Activated naive CD4-positive, alpha-beta T cell treated with anti-CD3 and anti-CD28 coated beads, Interleukin-2, amount 50 U/mL, for 24 hours (primary cell): ENCODE results near the gene SPATA31E1.

Experiments used
- H3K27ac Mint-ChIP-seq: one replicate; pipeline ENCODE4 v1.8.0; 2021; ENCODE audit warnings: mild to moderate bottlenecking, mixed read lengths
- H3K27me3 Mint-ChIP-seq: one replicate; pipeline ENCODE4 v1.8.0; 2021; ENCODE audit warnings: mixed read lengths
- H3K36me3 Mint-ChIP-seq: one replicate; pipeline ENCODE4 v1.8.0; 2021; ENCODE audit warnings: mixed read lengths
- H3K4me1 Mint-ChIP-seq: one replicate; pipeline ENCODE4 v1.8.0; 2021; ENCODE audit warnings: mixed read lengths
- H3K4me3 Mint-ChIP-seq: one replicate; pipeline ENCODE4 v1.8.0; 2021; ENCODE audit warnings: mild to moderate bottlenecking, mixed read lengths
- H3K9me3 Mint-ChIP-seq: one replicate; pipeline ENCODE4 v1.8.0; 2021; ENCODE audit warnings: mixed read lengths

Gene SPATA31E1

DNA sequence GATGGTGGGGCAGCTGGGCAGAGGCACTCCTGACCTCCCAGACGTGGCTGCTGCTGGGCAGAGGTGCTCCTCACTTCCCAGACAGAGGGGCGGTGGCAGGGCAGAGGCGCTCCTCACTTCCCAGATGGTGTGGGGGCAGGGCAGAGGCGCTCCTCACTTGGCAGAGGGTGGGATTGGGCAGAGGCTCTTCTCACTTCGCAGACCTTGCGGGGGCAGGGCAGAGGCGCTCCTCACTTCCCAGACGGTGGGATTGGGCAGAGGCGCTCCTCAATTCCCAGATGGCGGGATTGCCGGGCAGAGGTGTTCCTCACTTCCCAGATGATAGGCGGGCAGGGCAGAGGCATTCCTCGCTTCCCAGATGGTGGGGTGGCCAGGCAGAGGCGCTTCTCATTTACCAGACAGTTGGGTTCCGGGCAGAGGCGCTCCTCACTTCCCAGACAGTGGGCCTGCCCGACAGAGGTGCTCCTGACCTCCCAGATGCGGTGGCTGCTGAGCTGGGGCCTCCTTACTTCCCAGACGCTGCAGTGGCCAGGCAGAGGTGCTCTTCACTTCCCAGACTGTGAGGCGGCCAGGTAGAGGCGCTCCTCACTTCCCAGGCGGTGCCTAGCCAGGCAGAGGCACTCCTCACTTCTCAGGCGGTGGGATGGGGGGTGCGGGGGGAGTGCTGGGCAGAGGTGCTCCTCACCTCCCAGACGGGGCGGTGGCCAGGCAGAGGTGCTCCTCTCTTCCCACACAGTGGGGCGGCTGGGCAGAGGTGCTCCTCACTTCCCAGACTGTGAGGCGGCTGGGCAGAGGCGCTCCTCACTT lies 25.3 kb upstream of the SPATA31E1 start:
- Mint-ChIP-seq H3K4me3 (no peak overlapping the region), H3K9me3 (no peaks in the 10 kb centered on the region), H3K27me3 (no peaks in the 10 kb centered on the region), H3K4me1 (no peaks in the 10 kb centered on the region), H3K36me3 (peaks cover 3% of the 10 kb centered on the region), H3K27ac (no peak overlapping the region)

DNA sequence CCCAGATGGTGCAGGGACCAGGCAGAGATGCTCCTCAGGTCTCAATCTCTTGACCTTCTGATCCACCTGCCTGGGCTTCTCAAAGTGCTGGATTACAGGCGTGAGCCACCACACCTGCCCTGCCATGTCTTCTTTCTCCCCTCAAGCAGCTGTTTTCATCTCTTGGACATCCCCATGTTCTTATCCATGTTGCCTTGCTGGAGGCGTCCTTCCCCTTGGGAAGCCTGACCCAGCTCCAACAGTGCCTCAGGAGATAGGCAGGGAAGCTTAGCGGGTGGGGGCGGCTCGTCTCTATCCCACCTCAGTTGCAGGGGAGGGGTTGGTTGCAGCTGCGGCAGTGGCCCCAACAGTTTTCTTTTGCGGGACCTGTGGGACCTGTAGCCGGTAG lies 24.7 kb upstream of the SPATA31E1 start:
- Mint-ChIP-seq H3K27me3 (no peaks in the 10 kb centered on the region), H3K27ac (no peak overlapping the region), H3K36me3 (peaks cover 3% of the 10 kb centered on the region), H3K4me3 (no peak overlapping the region), H3K4me1 (no peaks in the 10 kb centered on the region), H3K9me3 (no peaks in the 10 kb centered on the region)

DNA sequence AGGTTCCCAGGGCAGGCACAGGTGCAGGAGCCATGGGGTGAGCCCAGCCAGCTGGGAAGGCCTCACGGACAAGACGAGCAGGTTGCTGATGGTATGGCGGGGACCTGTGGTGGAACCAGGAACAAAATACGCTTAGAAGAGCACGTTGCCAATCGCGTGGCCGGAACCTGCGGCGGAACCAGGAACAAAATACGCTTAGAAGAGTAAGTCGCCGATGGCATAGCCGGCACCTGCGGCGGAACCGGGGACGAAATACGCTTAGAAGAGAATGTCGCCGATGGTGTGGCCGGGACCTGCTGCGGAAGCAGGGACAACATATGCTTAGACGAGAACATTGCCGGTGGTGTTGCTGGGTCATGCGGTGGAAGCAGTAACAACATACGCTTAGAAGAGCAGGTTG lies 23.5 kb upstream of the SPATA31E1 start:
- no peaks in the 10 kb centered on the region for H3K9me3 Mint-ChIP-seq
- H3K4me1 Mint-ChIP-seq, result no peaks in the 10 kb centered on the region
- peaks cover 3% of the 10 kb centered on the region for H3K36me3 Mint-ChIP-seq
- H3K27ac Mint-ChIP-seq, result no peak overlapping the region
- no peaks in the 10 kb centered on the region for H3K27me3 Mint-ChIP-seq
- H3K4me3 Mint-ChIP-seq, result no peak overlapping the region

DNA sequence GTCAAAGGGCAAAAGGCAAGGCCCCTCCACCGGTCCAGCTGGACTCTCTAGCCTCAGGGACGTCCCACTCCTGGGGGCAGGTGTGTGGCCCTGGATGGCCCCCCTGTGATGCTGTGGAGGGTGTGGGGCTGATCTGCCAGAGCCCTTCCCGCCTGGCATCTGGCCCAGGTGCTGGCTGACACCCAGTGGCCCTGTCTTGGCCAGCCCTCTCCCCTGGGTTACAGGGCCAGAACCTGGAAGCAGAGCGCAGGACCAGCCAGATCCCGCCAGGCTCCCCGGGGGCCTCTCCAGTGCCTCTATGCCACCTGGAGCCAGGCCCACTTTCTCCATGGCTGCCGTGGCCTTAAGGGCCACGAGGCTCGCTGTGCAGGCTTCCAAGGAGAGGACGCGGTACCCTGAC lies 22.9 kb upstream of the SPATA31E1 start:
- Mint-ChIP-seq H3K27me3 (no peaks in the 10 kb centered on the region), H3K4me3 (no peak overlapping the region), H3K27ac (no peak overlapping the region), H3K4me1 (no peaks in the 10 kb centered on the region), H3K9me3 (no peaks in the 10 kb centered on the region), H3K36me3 (peaks cover 3% of the 10 kb centered on the region)

GRCh38 chr9:87861332-87861731 lies 21.3 kb upstream of the SPATA31E1 start:
- no peaks in the 10 kb centered on the region for H3K27me3 Mint-ChIP-seq
- H3K27ac Mint-ChIP-seq, result no peak overlapping the region
- no peaks in the 10 kb centered on the region for H3K4me1 Mint-ChIP-seq
- H3K4me3 Mint-ChIP-seq, result no peak overlapping the region
- peaks cover 3% of the 10 kb centered on the region for H3K36me3 Mint-ChIP-seq
- no peaks in the 10 kb centered on the region for H3K9me3 Mint-ChIP-seq

GRCh38 chr9:87862536-87863268 lies 20.0 kb upstream of the SPATA31E1 start:
- Mint-ChIP-seq H3K27ac (no peak overlapping the region), H3K4me3 (no peak overlapping the region), H3K27me3 (peaks cover 3% of the 10 kb centered on the region), H3K4me1 (no peaks in the 10 kb centered on the region), H3K9me3 (no peaks in the 10 kb centered on the region), H3K36me3 (peaks cover 3% of the 10 kb centered on the region)

GRCh38 chr9:87863882-87864465 lies 18.7 kb upstream of the SPATA31E1 start:
- H3K9me3 Mint-ChIP-seq, result no peaks in the 10 kb centered on the region
- no peak overlapping the region for H3K4me3 Mint-ChIP-seq
- H3K27me3 Mint-ChIP-seq, result peaks cover 3% of the 10 kb centered on the region
- peaks cover 3% of the 10 kb centered on the region for H3K36me3 Mint-ChIP-seq
- H3K4me1 Mint-ChIP-seq, result no peaks in the 10 kb centered on the region
- H3K27ac Mint-ChIP-seq, result no peak overlapping the region

GRCh38 chr9:87864915-87865314 lies 17.8 kb upstream of the SPATA31E1 start:
- Mint-ChIP-seq H3K27me3 (peaks cover 3% of the 10 kb centered on the region), H3K4me1 (no peaks in the 10 kb centered on the region), H3K9me3 (no peaks in the 10 kb centered on the region), H3K27ac (no peak overlapping the region), H3K4me3 (no peak overlapping the region), H3K36me3 (peaks cover 3% of the 10 kb centered on the region)

DNA sequence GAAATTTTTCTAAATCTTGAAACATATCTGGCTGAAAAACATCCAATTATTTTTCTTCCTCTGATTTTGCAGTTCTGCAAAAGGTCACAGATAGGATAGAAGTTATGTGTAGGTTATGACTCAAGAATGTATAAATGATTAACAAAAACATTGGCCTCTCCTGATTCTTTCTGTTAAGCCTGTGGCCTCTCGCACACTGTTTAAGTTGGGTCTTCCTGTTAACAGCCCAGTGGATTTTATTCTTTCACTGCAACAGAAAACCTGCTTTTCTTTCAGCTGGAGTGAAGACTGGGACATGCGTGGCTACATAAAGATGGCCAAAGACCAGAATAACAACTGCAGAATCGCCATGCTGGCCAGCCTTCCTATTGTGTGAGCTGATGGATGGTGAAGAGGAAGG lies 17.1 kb upstream of the SPATA31E1 start:
- Mint-ChIP-seq H3K27ac (no peak overlapping the region), H3K9me3 (no peaks in the 10 kb centered on the region), H3K36me3 (peaks cover 3% of the 10 kb centered on the region), H3K4me3 (no peak overlapping the region), H3K4me1 (no peaks in the 10 kb centered on the region), H3K27me3 (peaks cover 3% of the 10 kb centered on the region)

DNA sequence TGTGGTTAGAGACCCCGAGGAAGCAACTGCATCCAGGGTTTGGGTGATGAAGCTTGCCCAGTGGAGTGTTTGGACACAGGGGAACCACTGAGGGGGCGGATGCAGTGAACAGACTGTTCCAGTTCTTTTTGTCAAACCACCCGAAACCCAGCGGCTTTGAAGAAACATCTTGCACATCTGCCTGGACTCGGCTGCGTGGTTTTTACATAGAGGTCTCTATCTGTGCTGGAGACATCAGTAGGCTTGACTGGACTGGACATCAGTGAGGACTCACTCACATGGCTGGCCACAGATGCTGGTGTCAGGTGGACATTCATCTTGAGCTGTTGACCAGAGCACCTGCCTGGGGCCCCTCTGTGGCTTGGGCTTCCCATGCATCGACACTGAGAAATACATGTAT lies 15.3 kb upstream of the SPATA31E1 start:
- H3K4me3 Mint-ChIP-seq, result no peak overlapping the region

GRCh38 chr9:87868175-87868574 lies 14.5 kb upstream of the SPATA31E1 start:
- Mint-ChIP-seq H3K4me3 (no peak overlapping the region), H3K36me3 (no peaks in the 10 kb centered on the region), H3K27me3 (peaks cover 3% of the 10 kb centered on the region), H3K9me3 (no peaks in the 10 kb centered on the region), H3K27ac (no peak overlapping the region), H3K4me1 (no peaks in the 10 kb centered on the region)

More for the DNA sequence above, 15.3 kb upstream of the SPATA31E1 start:
- no peaks in the 10 kb centered on the region for H3K36me3 Mint-ChIP-seq
- peaks cover 3% of the 10 kb centered on the region for H3K27me3 Mint-ChIP-seq
- H3K9me3 Mint-ChIP-seq, result no peaks in the 10 kb centered on the region
- H3K4me1 Mint-ChIP-seq, result no peaks in the 10 kb centered on the region
- H3K27ac Mint-ChIP-seq, result no peak overlapping the region

DNA sequence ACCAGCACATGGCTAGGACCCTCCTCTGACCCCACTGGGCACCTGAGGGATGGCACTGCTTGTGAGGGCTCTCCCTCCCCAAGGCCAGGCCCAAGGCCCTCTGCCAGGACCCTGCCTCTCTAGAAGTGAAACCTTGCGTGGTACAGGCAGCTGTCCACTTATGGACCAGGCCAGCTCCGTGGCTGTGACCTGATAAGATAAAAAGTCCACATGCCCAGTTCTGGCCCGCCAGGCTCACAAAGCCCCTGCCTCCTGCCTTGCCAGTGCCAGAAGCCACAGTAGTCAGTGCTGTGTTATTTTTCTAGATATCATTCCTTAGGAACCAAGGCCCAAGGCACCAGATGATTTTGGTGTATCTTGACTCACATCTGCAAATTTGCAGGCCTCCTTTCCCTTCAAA lies 14.0 kb upstream of the SPATA31E1 start:
- no peaks in the 10 kb centered on the region for H3K4me1 Mint-ChIP-seq
- no peak overlapping the region for H3K4me3 Mint-ChIP-seq
- H3K36me3 Mint-ChIP-seq, result no peaks in the 10 kb centered on the region
- H3K27ac Mint-ChIP-seq, result no peak overlapping the region
- no peaks in the 10 kb centered on the region for H3K9me3 Mint-ChIP-seq
- H3K27me3 Mint-ChIP-seq, result peaks cover 3% of the 10 kb centered on the region

- no peak overlapping the region for H3K27ac Mint-ChIP-seq
- H3K9me3 Mint-ChIP-seq, result no peaks in the 10 kb centered on the region
- H3K4me1 Mint-ChIP-seq, result no peaks in the 10 kb centered on the region
- H3K4me3 Mint-ChIP-seq, result no peak overlapping the region
- H3K36me3 Mint-ChIP-seq, result no peaks in the 10 kb centered on the region
- peaks cover 3% of the 10 kb centered on the region for H3K27me3 Mint-ChIP-seq
Observed at GRCh38 chr9:87869082-87869481, 13.6 kb upstream of the SPATA31E1 start.

DNA sequence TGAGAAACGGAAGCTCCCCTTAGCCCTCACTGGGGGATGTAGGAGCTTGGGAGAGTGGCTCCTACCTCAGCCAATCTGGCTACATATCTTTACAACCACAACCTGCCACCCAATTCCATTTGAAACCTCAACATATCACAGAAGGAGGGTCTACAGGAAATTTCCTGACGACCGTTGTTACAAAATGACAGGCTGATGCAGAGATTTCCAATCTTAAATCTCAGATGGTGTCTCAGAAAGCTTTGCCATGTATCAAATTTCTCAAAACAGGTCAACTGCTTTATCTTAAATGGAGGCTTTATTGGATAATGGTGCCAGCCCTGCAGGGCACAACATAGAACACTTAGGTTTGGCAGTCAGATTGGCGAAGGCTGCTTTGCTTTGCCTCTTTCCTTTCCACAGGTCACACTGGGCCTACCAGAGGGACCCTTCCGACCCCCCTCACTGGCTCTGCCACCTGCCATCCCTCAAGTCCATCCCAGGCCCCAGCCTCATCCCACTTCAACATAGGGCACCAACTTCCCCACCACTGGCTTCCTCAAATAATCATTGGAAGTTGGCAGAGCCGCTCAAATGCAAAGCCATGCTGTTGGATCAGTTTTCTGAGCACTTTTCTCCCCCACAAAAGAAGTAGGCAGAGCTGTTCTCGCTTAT lies 11.1 kb upstream of the SPATA31E1 start:
- no peak overlapping the region for H3K27ac Mint-ChIP-seq
- no peaks in the 10 kb centered on the region for H3K36me3 Mint-ChIP-seq
- no peaks in the 10 kb centered on the region for H3K4me1 Mint-ChIP-seq
- H3K9me3 Mint-ChIP-seq, result no peaks in the 10 kb centered on the region
- H3K27me3 Mint-ChIP-seq, result peaks cover 3% of the 10 kb centered on the region
- no peak overlapping the region for H3K4me3 Mint-ChIP-seq

- Mint-ChIP-seq H3K9me3 (no peaks in the 10 kb centered on the region), H3K27me3 (no peaks in the 10 kb centered on the region), H3K4me1 (no peaks in the 10 kb centered on the region)
Observed at GRCh38 chr9:87872079-87872624, 10.5 kb upstream of the SPATA31E1 start.

More at GRCh38 chr9:87872079-87872624, 10.5 kb upstream of the SPATA31E1 start:
- no peak overlapping the region for H3K27ac Mint-ChIP-seq
- no peaks in the 10 kb centered on the region for H3K36me3 Mint-ChIP-seq
- no peak overlapping the region for H3K4me3 Mint-ChIP-seq
